ENCODE data around the gene IQCH.

IQCH gene

DNA sequence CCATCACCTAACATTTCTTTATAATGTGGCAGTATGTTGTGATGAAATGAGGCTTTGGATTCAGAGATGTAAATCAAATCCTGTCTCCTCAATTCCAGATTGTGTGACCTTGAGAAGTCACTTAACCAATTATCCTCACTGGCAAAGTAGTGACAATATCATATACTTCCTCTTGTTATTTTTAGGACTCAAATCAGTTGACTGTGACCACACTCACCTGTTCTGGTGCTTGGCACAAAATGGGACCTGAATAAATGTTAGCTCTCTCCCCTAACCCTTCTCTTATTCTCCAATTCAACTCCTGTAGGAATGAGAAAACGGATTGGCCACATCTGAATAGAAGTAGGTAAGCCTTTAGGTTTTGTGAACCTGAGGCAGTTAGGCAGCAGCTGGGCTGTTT, 42.1 kb downstream of the IQCH start:
- DNase-seq: no peak

DNA sequence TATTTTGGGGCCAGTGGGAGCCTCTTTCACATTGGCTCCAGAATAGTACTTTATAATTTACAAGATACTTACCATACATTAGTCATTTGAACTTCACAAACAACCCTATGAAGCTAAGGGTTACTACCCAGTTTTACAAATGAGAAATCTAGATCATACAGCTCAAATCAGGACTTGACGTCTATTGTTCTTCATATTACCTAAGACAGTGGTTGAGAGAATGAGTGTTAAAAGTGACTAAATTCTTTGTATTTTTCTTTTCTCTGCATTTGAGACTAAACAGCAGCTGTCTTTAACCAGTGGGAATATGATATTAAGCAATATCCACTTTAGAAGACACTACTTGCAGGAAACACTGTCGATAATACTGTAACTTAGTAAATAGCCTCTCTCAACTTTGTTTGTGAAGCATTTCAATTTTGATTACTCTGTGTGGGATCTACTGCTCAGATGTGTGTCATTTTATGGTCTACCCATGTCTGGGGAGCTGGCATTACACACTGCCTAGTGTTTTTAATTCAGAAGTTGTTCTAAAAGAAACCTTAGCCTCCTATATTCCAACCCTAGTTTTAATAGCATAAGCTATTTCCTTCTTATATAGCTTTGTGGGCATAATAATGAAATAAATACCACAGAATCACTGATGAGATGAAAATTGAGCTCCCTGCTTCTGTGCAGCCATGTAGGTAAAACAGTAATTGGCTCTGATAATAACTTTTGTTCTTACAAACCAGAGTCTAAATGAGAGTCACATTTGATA, 45.9 kb downstream of the IQCH start:
- no peak for DNase-seq

DNA sequence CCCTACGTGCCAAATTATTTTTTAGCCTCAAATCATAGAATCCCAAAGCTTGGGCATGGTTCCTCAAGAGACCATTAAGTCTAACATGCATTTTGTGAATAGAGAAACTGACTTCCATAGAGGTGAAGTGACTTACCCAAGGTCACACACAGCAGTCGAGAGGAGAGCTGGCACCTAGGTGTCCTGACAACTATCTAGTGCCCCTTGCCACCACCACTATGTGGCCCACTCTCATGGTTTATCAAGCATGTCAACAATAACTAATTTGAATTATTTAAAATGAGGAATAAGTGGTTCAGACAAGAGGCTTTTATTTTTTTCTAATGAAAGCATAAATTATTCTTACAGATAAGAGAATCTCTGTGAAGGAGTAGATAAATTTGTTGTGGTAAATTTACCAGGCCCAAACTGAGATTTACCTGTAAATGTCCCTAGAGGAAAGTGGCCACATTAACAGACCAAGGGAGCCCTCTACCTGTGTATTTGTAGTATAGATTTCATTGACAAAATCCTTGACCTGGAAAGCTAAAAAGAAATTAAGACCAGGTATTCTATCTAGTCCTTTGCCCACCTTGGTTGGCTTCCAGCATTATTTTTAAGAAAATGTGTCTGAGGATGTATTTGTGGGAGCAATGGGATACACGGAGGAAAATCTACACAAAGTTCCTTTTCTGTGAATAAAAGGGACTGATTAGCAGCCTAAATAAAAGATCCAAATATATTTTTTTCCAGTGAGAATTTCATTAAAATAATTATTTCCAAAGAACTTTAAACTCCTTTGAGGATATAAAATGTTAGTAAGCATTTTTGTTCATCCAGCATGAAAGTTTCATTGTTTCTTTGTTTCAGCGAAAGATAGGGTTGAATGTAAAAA, 49.1 kb downstream of the IQCH start:
- DNase-seq: no peak

DNA sequence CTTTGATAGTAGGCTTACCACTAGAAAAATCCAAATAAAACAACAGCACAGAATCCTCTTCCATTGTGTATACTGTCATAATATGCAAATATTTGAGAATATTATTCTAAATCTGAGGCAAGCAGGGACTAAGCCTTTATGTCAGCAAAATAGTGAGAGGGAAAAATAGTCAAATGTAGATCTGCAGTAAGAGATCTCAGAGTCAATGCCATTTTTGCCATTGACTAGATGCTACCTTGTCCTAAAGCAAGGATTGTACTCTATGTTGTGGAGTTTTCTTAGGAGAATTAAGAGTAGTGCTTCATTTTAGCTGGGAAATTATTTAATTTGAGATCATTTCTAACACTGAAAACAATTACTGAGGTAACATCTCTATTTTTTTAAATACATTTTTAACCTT, 50.2 kb downstream of the IQCH start:
- DNase-seq: no peak

DNA sequence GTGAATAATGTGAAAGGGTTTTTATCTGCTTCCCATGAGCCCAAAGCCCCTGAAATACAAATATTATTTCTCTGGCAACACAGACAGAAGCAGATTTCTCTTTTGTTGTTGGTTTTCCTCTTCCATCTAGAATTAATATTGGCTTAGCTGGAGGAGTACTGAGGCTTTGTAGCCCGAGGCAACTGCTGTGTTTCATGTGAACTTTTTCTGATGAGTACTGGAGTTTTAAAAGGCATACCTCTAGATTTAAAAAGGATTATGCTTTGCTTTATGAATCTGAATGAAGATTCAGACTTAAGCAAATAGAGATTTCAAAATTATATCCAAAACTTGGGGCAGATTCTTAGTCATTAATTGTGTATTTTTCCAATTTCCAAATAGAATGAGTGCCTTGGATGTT, 50.9 kb downstream of the IQCH start:
- no peak for DNase-seq

DNA sequence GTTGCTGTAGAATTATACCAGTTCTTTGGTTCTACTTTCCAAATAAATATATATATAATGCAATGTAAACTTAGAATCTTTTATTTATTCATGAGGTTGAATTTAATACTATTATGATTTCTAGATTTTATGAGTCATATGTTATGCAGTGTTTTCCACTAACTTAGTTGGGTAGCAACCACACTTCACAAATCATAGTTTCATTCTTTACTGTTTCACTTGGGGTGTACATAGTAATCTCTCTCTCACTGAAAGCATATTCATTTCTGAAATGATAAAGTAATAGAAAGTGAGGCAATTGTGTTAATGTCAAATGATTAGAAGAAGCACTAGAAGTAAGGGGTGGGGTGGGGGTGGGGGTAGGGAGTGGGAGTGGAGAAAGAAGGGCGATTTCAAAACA, 52.6 kb downstream of the IQCH start:
- no peak for DNase-seq

DNA sequence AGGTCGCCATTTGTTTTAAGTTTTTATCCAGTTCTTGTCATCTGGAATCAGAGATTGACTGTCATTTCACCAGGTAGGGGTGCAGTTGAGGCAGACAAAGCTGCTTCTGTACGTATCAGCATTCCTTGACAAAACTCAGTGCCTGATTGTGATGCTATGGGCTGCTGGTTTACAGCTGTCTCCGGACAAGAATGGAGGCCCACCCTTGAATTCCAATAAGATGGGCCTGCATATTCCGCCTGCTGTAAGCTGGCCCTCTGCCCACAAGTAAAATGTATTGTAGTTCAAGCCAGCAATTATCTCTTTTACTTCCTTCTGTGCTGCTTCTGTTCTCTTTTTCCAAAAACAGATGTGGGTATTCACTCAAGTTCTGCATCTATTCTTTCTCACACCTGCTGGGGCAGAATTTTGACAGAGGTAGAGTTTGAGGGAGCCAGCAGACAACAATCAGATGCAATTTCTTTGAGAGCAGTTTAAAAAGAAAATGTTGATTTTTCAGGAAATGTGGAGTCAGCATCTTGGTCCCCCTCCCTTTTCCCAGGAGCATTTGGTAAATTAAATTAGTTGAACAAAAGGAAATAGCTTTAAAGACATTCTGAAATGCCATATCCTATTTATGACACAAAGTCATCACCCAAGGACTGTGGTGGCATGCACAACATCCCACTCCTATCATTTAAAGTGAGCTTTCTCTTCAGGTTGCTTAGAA, 53.5 kb downstream of the IQCH start:
- DNase-seq: no peak

DNA sequence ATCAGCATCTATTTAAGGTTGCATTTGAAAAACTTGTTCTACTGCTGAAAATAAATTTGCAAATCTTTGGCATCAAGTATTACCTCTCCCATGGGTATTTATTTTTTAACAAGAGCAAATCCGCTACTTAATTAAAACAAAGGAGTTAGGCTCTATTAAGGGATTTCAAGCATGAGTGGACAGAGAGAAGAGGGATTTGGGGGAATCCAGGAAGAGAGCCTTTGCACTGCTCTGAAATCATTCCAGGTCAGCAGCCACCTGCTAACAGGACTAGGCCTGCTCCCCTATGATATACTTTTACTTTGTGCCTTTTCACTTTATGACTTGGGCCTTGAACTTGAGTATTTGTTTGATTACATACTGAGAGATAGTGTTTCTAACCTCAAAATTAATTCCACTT, 57.1 kb downstream of the IQCH start:
- DNase-seq: no peak

DNA sequence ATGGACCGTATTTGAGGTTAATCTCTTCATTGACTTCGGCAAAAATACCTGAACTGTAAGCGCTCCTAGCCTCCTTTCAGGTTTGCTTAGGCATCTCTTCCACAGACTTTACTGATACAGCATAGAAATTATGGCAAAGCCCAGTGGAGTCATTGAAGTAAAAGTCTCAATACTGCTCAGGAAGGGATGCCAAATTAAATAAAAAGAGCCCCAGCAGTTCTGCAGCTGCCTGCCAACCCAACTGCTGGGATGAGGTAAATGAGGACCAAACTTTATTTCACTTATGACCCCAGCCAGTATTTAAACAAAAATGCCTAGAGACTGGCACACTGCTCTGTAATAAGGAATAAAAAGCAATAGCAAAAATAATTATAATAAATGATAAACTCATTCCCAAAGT, 65.4 kb downstream of the IQCH start:
- DNase-seq: no peak

DNA sequence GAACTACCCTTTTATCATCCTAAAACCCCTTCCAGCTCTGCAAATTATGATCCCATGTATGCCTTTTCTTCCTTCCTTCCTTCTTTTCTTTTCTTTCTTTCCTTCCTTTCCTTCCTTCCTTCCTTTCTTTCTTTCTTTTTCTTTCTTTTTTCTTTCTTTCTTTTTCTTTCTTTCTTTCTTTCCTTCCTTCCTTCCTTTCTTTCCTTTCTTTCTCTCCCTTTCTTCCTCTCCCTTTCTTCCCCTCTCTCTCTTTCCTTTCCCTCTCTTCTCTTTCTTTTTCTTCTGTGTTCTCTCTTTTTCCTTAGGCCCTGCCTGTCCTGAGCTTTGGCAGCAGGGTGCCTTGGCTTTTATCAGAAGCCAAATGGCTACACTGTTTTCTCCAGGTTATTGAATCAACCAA, 66.8 kb downstream of the IQCH start:
- no peak for DNase-seq

DNA sequence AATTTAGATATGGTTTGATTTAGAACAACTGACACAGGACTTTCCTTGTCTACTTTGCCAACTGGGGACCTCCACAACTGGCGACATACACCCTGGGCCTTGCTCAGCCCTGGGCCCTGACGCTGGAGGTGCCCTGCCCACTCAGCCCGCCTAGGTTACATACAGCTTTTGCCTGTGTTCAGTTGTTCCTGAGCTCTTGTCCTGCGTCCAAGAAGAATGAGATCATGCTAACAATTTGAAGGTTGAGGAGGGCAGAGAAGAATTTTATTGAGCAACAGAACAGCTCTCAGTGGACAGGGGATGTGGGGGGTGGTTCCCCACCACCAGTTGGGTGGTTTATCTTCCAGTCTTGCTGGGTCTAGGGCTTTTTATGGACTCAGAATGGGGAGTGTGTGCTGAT, 67.9 kb downstream of the IQCH start:
- DNase-seq: no peak

DNA sequence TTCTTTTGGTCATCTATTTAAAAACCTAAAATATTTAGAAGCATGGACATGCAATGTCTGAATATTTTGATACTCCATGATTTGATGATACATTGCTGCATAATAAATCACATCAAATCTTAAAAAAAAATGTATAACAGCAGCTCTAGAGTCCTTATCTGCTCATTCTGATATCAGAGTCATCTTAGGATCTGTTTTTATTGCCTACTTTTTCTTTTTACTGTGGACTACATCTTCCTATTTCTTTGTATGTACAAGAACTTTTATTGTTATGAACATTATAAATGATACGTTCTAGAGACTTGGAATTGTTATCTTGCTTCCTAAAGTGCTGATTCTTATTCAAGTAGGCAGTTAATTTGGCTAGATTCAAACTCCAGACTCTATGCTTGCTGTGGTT, 72.7 kb downstream of the IQCH start:
- DNase-seq: no peak

DNA sequence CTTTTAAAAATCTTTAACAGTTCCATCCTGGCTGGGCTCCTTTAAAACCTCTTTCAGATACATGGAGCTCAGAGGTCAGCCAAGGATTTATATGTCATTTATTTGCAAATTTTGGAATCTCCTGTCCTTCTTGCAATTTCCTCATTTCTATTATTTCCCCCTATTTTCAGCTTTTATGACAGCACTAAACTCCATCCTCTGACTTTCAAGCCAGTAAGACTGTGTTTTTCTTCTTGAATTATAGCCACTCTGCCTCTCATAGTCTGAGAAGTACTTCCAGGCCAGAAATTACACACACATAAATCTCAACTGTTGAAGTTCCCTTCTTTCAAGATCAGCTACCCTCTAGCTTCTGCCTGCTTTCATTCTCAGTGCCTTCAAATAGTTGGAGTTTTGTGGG, 73.2 kb downstream of the IQCH start:
- DNase-seq: no peak

DNA sequence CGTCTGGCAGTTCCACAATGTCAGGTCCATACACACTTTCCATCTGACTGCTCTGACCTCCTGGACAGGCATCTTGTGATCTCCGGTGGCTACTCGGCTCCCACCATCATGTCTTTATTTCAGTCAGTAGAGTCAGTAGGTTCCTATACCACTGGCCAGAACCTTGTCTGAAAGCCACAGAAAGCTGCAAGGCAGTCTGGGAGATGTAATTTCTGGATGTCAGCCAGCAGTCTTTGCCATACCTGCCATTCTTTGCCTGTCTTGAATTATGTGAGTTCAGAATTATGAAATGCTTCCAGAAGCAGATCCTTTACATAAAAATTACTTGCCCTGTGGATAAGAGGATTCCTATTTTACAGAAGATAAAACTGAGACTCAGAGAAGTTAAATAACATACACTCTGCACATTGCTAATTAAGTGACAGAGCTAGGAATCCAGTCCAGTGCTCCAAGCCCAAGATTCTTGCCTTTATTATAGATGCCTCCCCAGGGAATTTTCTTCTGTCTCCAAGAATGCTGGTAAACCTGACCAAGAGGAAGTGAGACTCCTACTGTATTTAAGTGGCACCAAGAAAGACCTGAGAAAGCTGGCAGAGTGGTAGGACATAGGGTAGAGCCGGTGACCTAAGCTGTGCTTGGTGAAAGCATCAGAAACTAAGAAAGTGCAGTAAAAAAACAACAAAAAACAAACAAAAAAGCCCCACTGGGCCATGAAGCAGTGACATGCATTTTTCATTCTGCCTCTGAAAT, 75.6 kb downstream of the IQCH start:
- DNase-seq: no peak

DNA sequence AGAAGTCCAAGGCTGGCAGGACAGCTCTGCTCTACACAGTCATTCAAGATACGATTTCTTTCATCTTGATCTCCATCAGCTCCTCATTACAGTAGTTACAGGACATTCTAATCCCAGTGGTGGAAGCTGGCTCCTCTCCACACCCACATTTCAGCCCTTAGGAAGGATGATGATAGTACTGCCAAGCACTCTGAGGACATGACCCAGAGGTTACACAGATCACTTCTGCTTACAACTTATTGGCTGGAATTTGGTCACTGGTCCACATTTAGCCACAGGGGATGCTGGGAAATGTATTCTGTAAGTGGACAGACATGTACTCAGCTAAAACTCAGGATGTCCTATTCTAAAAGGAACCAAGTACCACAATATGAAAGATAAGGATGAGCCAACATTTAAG, 77.1 kb downstream of the IQCH start:
- no peak for DNase-seq

DNA sequence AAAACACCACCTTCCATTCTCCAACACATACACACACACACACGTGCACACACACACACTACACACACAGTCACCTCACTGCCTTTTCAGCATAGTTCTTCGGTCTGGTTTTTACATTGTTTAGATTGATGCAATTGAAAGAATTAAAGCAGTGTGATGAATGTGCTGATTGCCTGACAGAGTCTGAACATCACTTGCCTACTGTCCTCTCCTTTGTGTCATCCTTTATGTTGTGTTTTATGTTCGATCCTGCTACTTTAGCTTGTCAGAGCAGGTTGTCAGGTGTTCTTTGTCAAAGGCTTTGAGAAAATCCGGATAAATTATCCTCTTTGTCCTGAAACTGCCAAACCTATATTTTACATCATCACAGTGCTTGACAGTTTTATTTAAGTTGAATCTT, 80.4 kb downstream of the IQCH start:
- no peak for DNase-seq

DNA sequence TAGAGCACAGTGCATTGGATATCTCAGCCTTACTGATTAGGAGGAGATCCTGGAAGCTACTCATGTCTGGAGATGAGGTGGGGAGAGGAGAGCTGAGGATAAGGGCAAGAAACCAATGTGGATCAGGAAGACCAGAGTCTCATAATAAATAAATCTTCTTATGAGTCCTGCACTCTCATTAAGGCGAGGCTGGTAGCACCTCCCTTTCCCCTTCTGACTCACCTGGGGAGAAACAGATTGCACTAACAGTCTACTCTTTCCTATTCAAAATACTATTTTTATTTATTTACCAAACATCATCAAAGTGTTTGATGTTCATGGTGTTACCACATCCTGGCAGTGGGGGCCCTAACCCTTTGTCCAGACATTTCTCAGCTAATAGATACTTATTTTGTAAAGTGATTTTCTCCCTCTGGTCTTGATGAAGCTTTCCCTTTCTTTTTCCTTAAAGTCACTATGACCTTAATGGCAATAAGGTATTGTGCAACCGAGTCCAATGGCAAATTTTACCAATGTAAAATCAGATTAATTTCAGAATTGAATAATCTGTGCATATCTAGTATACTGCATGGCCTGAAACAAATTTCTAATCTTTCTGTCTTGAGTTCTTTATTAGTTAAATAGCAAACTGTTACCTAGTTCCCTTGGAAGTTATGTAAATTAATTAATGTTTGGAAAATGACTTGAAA, 81.1 kb downstream of the IQCH start:
- no peak for DNase-seq

DNA sequence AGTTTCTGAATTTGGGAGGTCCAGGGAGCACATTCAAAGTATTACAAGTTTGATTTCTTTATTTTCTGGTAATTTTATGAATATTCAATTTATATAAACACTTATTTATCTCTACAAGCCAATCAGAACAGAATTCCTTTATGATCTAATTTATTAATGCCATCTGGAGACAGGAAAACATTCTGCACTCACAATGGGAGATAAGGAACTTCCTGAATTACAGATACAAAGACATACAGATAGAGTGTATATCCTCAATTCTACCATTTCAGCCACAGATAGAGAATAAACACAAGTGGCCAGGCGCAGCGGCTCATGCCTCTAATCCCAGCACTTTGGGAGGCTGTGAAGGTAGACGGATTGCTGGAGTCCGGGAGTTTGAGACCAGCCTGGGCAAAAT, 86.0 kb downstream of the IQCH start:
- no peak for DNase-seq

DNA sequence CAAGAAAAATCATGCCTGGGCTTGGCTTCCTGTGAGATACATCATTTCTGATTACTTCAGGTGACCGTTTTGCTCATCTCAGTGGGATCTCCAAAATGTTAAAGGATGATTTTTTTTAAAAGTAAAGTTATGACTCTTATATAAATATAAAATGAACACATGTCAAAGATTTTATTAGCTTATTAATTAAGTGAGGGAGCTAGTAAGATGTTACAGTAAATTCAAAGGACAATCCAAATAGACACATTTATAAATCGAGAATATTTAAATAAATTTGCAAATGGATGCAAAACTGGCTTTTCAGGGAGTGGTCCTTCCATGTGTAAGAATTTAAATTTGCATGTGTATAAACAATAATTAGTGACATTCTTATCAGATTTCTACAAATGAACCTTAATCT, 87.0 kb downstream of the IQCH start:
- DNase-seq: no peak

DNA sequence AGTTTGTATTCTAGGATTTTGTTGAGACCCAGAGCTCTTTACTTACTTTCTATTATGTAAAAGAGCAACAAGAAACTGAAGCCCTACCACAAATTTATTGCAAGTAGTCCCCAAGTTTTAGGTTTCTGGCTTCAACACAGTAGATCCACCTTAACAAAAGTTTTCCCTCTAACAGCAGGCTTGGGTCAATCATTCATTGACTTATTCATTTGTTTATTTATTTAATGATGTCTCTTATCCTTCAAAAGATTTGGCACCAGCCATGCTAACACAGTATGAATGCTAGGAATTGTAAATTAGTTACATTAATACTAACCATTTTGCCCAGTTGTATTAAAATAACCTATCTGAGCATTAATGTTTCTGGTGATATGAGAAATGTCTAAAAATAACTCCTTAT, 88.6 kb downstream of the IQCH start:
- no peak for DNase-seq

DNA sequence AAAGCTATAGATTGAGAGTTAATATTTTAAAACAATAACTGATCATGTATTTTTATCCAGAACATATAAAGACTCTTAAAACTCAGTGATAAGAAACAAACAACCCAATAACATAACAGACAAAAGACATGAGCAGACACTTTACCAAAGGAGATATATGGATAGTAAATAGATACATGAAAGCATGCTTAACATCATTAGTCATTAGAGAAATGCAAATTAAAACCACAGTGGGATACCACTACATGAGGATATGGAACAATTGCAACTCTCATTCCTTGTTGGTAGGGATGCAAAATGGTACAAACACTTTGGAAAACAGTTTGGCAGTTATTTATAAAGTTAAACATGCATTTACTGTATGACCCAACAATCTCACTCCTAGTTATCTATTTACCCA, 95.0 kb downstream of the IQCH start:
- DNase-seq: no peak
